Stimulated activated CD4-positive, alpha-beta T cell treated with anti-CD3 and anti-CD28 coated beads, Interleukin-2, amount 100 ng/mL, for 4 hours (primary cell): ENCODE measurements around the gene ALDH3B2.
A peak's percentile ranks its signal among the peaks of the same experiment; 100 is the strongest.

ENCODE experiments used
- DNase-seq: peaks from one replicate; pipeline ENCODE4 v3.0.0-alpha.2; 2020; ENCODE audit warnings: low read depth

ALDH3B2 gene

DNA sequence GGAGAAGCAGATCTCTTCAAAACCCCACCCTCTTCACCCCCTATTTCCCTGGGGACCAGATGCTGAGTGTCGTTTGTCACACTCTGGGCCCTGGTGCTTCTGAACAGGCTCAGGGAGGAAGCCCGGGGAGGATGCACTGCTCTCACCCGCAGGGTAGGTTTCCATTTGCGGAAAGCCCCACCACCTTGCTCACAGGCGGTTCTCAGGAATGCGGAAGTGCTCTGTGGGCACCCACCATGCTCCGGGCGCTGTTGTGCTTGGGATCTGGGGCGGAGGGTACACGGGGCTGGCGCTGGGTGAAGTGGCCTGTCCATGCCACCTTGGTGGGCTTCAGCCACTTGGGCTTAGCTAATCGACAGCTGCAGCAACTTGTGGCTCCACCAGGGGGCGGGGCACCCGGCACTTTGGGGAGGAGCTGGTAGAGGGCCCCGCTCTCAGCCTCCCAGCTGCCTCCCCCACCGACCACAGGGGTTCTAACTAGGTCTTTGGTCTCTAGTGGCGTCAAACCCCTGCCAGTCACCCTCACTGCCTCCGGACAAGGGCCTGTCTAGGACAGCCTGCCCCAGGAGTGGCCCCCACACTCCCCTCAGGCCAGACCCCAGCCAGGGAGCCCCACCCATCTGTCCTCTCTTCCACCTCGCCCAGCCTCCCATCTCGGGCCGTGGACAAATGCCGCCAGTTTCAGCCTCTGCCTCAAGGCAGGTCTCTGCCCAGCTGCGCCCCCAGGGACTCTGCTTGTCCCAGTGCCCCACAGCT, 60.3 kb downstream of the ALDH3B2 start:
- DNase-seq: peak; percentile 79

DNA sequence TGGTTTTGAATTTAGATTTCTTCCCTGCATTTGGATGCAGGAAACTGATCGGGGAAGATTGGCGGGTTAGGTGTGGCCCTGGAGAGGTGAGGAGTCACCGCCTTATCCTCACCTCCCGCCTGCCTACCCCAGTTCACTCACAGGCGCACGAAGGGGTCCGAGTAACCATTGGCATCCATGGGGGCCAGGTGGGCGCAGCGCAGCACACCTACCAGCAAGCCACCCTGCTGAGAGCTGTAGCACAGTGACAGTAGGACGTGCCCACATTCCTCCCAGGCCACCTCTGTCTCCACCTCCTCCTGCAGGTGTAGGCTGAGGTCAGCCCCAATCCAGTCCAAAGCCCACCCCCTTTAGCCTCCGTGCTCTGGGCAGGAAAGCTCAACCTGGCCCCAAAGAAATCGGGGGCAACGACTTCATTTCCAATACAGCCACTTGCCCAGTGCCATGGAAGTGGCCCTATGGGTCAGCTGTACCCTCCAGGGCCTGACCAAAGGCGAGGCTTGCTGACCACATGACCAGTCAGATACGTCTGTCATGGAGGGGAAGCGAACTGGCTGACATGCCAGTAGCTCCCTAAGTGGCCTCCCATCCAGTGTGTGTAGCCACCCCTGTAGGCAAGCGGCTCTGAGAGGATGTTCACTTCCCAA, 61.0 kb downstream of the ALDH3B2 start:
- no peak for DNase-seq

GRCh38 chr11:67612751-67613150, 61.7 kb downstream of the ALDH3B2 start:
- no peak for DNase-seq
